ENCODE results near the gene WDFY2.
A peak's percentile ranks its signal among the peaks of the same experiment; 100 is the strongest.

Gene WDFY2

DNA sequence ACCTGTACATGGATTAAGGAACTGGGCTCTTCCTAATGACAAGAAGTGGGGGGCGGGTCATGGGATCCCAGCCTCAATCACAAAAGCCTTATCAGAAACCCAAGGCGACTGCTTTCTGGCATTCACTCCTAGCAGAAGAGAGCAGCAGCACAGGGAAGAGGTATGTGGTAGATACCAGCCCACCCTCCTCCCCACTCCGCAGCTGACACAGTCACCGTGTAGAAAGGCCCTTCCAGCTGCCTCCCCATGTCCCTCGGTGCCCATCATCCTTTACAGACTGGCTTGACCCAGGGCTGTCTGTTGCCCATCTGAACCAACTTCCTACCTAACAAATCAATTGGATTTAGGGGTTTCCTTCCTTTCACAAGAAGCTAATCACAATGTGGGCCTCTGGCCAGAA is 222.8 kb downstream of the WDFY2 start:
- no peak overlapping the region for H3K4me3 ChIP-seq (ENCODE audit: low read depth, low read length)
- TF ChIP-seq, protein P1, sequence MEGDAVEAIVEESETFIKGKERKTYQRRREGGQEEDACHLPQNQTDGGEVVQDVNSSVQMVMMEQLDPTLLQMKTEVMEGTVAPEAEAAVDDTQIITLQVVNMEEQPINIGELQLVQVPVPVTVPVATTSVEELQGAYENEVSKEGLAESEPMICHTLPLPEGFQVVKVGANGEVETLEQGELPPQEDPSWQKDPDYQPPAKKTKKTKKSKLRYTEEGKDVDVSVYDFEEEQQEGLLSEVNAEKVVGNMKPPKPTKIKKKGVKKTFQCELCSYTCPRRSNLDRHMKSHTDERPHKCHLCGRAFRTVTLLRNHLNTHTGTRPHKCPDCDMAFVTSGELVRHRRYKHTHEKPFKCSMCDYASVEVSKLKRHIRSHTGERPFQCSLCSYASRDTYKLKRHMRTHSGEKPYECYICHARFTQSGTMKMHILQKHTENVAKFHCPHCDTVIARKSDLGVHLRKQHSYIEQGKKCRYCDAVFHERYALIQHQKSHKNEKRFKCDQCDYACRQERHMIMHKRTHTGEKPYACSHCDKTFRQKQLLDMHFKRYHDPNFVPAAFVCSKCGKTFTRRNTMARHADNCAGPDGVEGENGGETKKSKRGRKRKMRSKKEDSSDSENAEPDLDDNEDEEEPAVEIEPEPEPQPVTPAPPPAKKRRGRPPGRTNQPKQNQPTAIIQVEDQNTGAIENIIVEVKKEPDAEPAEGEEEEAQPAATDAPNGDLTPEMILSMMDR (IDR thresholded peaks at IDR 0.05; ENCODE audit: borderline replicate concordance, insufficient read depth, low read depth, low read length), result no peak

DNA sequence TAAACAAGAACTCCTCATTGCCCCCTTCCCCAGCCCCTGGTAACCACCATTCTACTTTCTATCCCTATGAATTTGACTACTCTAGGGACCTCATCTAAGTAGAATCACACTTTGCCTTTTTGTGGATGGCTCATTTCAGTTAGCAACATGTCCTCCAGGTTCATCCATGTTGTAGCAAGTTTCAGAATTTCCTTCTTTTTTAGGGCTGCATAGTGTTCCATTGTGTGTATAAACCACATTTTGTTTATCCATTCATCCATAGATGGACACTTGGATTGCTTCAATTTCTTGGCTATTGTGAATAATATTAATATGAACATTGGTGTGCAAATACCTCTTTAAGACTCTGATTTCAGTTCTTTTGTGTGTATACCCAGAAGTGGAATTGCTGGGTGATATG is 224.5 kb downstream of the WDFY2 start:
- TF ChIP-seq, protein P1 (IDR thresholded peaks at IDR 0.05; ENCODE audit: borderline replicate concordance, insufficient read depth, low read depth, low read length), result no peak
- H3K4me3 ChIP-seq (ENCODE audit: low read depth, low read length), result no peak overlapping the region

DNA sequence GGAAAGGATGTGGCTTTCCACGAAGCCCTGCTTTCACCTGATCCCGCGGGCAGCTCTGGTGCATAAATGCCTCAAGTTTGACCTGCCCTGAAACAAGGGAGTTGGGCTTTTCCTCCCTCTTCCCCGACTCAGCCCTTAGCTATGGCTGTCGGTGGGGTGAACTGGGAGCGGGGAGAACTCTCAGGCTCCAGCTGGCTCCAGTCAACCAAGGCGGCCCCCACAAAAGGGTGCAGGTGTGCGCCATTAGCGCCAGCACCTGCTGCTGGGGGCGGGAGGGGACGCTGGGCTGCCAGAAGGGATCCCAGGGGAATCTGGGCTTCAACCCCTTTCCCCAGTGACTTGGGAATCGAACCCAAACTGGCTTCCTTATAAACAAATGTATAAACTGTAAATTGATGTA is 226.8 kb downstream of the WDFY2 start:
- H3K4me3 ChIP-seq (ENCODE audit: low read depth, low read length), result no peak overlapping the region
- TF ChIP-seq, protein P1 (IDR thresholded peaks at IDR 0.05; ENCODE audit: borderline replicate concordance, insufficient read depth, low read depth, low read length), result no peak

DNA sequence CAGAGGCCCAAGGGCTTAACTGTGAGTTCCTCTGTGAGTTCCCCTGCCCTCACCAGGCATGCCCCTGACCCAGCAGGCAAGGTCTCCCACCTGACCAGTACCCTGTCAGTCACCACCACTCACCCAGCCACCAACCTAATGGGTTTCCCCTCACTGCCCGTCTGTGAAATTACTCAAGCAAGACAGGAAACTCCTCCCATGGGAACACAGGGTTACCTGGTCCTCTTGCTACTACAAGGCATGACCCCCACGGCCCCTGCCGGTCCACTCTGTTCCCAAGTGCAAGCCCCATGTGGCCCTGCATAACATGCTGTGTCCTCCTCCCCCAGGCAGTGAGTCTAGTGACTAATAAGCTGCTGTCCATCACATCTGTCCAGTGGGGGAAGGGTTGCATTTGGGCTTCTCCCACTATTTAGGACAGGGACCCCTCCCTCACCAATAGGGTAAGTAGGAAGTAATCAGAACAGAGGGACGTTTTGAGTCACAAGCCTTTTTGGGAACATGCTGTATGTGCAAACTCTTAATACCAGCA is 227.7 kb downstream of the WDFY2 start:
- TF ChIP-seq, protein P1 (IDR thresholded peaks at IDR 0.05; ENCODE audit: borderline replicate concordance, insufficient read depth, low read depth, low read length), result no peak
- H3K4me3 ChIP-seq (ENCODE audit: low read depth, low read length), result no peak overlapping the region

DNA sequence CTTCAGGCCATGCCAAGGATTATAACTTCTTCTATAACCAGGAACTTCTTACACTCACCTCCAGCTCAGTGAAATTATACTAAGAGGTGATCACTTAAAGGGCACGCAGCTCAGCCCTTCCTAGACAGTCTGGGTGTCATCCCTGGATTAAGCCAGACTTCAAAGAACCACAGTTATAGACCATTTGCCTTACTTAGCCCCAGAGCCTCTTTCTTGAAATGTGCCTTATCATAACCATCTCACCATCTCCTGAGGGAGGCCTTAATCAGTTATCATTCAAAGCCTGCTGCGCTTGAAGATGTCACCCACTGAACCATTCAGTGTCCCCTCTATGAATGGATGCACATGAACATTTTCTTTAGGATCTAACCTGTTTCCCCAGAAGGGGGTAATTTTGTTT is 229.8 kb downstream of the WDFY2 start:
- H3K4me3 ChIP-seq (ENCODE audit: low read depth, low read length), result no peak overlapping the region
- TF ChIP-seq, protein P1 (IDR thresholded peaks at IDR 0.05; ENCODE audit: borderline replicate concordance, insufficient read depth, low read depth, low read length), result no peak

DNA sequence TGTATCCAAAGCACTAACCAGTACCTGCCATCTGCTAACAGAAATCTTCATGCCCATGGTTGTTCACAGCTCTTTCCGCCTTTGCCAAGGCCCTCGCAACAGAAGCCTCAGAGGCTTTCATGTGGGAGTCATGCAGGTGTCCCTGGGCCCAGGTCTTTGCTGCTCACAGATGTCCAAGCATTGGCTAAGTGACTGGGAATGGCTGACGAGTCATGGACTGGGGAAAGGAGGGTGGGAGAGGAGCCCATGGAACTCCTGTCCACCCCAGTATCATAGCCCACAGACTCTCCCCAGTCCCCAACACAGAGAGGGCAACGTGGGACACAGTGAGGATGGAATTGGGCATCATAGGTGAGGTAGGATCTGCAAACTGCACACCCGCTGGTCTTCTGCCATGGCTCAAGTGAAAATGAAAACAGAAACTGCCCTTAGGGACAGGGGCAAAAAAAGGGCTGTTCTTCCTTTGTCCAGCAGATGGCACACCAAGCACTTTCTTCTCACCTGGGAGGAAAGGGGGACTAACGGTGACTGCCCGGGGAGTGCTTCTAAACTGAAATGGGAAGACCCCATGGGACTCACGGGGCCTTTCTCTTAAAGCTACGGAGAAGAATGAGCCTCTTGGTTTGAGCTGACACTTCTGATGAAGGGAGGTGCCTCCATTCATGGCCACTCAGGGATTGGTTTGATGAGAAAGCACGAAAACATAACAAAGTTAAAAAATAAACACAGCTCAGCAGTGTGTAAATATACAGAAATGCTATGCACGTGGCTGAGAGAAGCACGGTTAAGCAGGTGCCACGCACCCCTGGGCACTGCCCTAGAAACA is 230.8 kb downstream of the WDFY2 start:
- H3K4me3 ChIP-seq (ENCODE audit: low read depth, low read length), result no peak overlapping the region
- TF ChIP-seq, protein P1 (IDR thresholded peaks at IDR 0.05; ENCODE audit: borderline replicate concordance, insufficient read depth, low read depth, low read length), result peak; percentile 82

DNA sequence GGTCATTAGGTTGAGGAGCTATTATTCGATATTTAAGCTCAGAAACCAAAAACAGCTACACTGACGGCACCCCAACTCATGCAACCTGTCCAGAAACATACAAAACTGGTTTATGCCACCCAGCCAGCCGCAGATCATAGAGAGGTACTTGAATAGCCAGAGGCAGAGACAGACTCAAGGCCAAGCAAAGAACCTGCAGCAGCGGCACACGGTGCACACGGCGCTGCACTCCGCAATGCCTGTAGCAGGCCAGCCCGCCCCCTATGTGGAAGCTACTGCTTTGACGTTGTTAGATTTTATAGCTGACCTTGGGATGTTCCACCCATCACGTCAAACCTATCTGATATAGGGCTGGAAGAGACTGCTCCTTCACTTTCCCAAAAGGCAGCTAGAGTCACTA is 231.6 kb downstream of the WDFY2 start:
- TF ChIP-seq, protein P1 (IDR thresholded peaks at IDR 0.05; ENCODE audit: borderline replicate concordance, insufficient read depth, low read depth, low read length), result no peak
- H3K4me3 ChIP-seq (ENCODE audit: low read depth, low read length), result no peak overlapping the region

All from GM12875 (cell line).